ENCODE measurements around the gene CHI3L1. TPM values are rescaled to one million over a fixed set of nuclear protein-coding genes. Genes with fewer than 3 reads are reported as not detected.

CHI3L1 gene
- total and polyA plus RNA-seq, 4 donors: 5.0 to 34.7 (median 15.9) TPM

DNA sequence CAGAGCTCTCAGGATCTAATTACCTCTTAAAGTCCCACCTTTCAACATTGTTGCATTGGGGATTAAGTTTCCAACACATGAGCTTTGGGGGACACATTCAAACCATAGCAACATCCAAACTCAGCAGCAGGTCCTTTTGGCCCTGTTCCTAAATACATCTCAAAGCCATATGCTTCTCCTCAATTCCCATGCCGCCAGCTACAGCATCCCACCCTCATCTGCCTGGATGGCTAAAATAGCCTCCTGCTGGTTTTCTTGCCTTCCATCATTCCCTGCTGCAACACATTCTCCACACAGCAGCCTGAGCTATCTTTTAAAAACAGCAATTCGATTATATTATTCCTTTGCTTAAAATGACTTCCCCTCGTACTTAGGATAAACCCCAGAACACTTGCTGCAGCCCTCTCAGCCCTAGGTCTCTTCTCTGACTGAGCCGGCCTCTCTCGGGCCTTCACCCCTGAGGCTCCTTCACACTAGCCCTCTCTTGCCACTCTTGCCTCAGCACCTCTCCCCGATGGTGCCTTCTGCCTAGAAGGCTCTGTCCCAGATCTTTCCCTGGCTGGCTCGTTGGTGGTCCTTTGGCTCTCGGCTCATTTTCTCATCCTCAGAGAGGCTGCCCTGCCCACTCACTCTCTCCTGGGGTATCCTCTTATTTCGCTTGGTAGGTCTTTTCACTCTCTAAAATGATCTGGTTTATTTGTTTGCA lies 27.4 kb downstream of the CHI3L1 start:
- WGBS: 88% methylated on average over 9 of the region's 9 CpGs
- no peak overlapping the region for H3K27ac ChIP-seq (ENCODE audit: low read depth in 1 of 2, low read length in 2 of 2)

DNA sequence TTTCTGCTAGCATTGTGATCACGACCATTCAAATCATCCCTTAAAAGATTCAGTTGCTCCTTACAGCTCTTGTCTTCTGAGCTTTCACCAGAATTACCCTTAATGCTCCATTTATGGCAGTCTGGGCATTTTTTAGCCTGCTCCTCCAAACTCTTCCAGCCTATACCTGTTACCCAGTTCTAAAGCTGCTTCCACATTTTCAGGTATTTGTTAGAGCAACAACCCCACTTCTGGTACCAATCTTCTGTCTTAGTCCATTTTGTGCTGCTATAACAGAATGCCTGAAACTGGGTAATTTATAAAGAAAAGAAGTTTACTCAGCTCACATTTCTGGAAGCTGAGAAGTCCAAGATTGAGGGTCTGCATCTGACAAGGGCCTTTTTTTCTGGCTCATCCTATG lies 28.1 kb downstream of the CHI3L1 start:
- H3K4me3 ChIP-seq (ENCODE audit: low read depth in 1 of 3, low read length in 3 of 3): no peak overlapping the region
- WGBS: 85% methylated on average over 1 of the region's 1 CpG
- TF ChIP-seq RAD21 (IDR thresholded peaks at IDR 0.05): no peak
- TF ChIP-seq TAF1 (conservative IDR thresholded peaks at IDR 0.05): no peak
- no peak for TF ChIP-seq EGR1 (IDR thresholded peaks at IDR 0.05; ENCODE audit: low read depth in 2 of 2)
- TF ChIP-seq, protein P1, sequence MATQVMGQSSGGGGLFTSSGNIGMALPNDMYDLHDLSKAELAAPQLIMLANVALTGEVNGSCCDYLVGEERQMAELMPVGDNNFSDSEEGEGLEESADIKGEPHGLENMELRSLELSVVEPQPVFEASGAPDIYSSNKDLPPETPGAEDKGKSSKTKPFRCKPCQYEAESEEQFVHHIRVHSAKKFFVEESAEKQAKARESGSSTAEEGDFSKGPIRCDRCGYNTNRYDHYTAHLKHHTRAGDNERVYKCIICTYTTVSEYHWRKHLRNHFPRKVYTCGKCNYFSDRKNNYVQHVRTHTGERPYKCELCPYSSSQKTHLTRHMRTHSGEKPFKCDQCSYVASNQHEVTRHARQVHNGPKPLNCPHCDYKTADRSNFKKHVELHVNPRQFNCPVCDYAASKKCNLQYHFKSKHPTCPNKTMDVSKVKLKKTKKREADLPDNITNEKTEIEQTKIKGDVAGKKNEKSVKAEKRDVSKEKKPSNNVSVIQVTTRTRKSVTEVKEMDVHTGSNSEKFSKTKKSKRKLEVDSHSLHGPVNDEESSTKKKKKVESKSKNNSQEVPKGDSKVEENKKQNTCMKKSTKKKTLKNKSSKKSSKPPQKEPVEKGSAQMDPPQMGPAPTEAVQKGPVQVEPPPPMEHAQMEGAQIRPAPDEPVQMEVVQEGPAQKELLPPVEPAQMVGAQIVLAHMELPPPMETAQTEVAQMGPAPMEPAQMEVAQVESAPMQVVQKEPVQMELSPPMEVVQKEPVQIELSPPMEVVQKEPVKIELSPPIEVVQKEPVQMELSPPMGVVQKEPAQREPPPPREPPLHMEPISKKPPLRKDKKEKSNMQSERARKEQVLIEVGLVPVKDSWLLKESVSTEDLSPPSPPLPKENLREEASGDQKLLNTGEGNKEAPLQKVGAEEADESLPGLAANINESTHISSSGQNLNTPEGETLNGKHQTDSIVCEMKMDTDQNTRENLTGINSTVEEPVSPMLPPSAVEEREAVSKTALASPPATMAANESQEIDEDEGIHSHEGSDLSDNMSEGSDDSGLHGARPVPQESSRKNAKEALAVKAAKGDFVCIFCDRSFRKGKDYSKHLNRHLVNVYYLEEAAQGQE (IDR thresholded peaks at IDR 0.05): no peak
- no peak for TF ChIP-seq HNF4A (conservative IDR thresholded peaks at IDR 0.05)
- no peak for TF ChIP-seq FOXA1 (IDR thresholded peaks at IDR 0.05)
- TF ChIP-seq JUND (IDR thresholded peaks at IDR 0.05): no peak
- no peak for TF ChIP-seq SP1 (IDR thresholded peaks at IDR 0.05)
- no peak overlapping the region for H3K9ac ChIP-seq (ENCODE audit: low read depth in 1 of 2, low read length in 2 of 2)
- no peak overlapping the region for H3K27ac ChIP-seq (ENCODE audit: low read depth in 1 of 2, low read length in 2 of 2)
- H3K4me1 ChIP-seq (ENCODE audit: control insufficient read depth in 4 of 4, insufficient read depth in 4 of 4, low read length in 3 of 4): no peaks in the 10 kb centered on the region
- DNase-seq (ENCODE audit: low spot score): no peak
- no peaks in the 10 kb centered on the region for H3K27me3 ChIP-seq (ENCODE audit: control insufficient read depth in 4 of 4, insufficient read depth in 4 of 4, low read length in 3 of 4)
- peaks cover 0 to 3% (median under 1%) of the 10 kb centered on the region in 4 donors for H3K9me3 ChIP-seq (ENCODE audit: control insufficient read depth in 4 of 4, low read length in 3 of 4)
- no peaks in the 10 kb centered on the region for H3K36me3 ChIP-seq (ENCODE audit: control insufficient read depth in 4 of 4, insufficient read depth in 3 of 4, low read depth in 1 of 4, low read length in 3 of 4)

More for the DNA sequence above, 27.4 kb downstream of the CHI3L1 start:
- DNase-seq (ENCODE audit: low spot score): no peak
- Histone ChIP-seq H3K4me1 (ENCODE audit: control insufficient read depth in 4 of 4, insufficient read depth in 4 of 4, low read length in 3 of 4) (no peaks in the 10 kb centered on the region), H3K36me3 (ENCODE audit: control insufficient read depth in 4 of 4, insufficient read depth in 3 of 4, low read depth in 1 of 4, low read length in 3 of 4) (no peaks in the 10 kb centered on the region), H3K9me3 (ENCODE audit: control insufficient read depth in 4 of 4, low read length in 3 of 4) (peaks cover 0 to 3% (median under 1%) of the 10 kb centered on the region in 4 donors), H3K4me3 (ENCODE audit: low read depth in 1 of 3, low read length in 3 of 3) (no peak overlapping the region), H3K9ac (ENCODE audit: low read depth in 1 of 2, low read length in 2 of 2) (no peak overlapping the region), H3K27me3 (ENCODE audit: control insufficient read depth in 4 of 4, insufficient read depth in 4 of 4, low read length in 3 of 4) (peaks cover 0 to 2% (median 0%) of the 10 kb centered on the region in 4 donors)
- TF ChIP-seq SP1 (IDR thresholded peaks at IDR 0.05): no peak
- no peak for TF ChIP-seq HNF4G (IDR thresholded peaks at IDR 0.05)
- TF ChIP-seq GABPA (IDR thresholded peaks at IDR 0.05 in 1 of 2, conservative IDR thresholded peaks at IDR 0.05 in 1 of 2): no peak
- no peak for TF ChIP-seq YY1 (IDR thresholded peaks at IDR 0.05)
- TF ChIP-seq JUND (IDR thresholded peaks at IDR 0.05): no peak
- TF ChIP-seq, protein P2, sequence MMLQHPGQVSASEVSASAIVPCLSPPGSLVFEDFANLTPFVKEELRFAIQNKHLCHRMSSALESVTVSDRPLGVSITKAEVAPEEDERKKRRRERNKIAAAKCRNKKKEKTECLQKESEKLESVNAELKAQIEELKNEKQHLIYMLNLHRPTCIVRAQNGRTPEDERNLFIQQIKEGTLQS (IDR thresholded peaks at IDR 0.05): no peak
- no peak for TF ChIP-seq ZBTB33 (IDR thresholded peaks at IDR 0.05)
- TF ChIP-seq RAD21 (IDR thresholded peaks at IDR 0.05): no peak
- TF ChIP-seq, protein P3, sequence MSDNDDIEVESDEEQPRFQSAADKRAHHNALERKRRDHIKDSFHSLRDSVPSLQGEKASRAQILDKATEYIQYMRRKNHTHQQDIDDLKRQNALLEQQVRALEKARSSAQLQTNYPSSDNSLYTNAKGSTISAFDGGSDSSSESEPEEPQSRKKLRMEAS (IDR thresholded peaks at IDR 0.05): no peak
- TF ChIP-seq RXRA (IDR thresholded peaks at IDR 0.05): no peak
- TF ChIP-seq EGR1 (IDR thresholded peaks at IDR 0.05; ENCODE audit: low read depth in 2 of 2): no peak
- TF ChIP-seq HNF4A (conservative IDR thresholded peaks at IDR 0.05): no peak
- TF ChIP-seq TAF1 (conservative IDR thresholded peaks at IDR 0.05): no peak
- no peak for TF ChIP-seq FOXA1 (IDR thresholded peaks at IDR 0.05)
- TF ChIP-seq, protein P4, sequence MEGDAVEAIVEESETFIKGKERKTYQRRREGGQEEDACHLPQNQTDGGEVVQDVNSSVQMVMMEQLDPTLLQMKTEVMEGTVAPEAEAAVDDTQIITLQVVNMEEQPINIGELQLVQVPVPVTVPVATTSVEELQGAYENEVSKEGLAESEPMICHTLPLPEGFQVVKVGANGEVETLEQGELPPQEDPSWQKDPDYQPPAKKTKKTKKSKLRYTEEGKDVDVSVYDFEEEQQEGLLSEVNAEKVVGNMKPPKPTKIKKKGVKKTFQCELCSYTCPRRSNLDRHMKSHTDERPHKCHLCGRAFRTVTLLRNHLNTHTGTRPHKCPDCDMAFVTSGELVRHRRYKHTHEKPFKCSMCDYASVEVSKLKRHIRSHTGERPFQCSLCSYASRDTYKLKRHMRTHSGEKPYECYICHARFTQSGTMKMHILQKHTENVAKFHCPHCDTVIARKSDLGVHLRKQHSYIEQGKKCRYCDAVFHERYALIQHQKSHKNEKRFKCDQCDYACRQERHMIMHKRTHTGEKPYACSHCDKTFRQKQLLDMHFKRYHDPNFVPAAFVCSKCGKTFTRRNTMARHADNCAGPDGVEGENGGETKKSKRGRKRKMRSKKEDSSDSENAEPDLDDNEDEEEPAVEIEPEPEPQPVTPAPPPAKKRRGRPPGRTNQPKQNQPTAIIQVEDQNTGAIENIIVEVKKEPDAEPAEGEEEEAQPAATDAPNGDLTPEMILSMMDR (IDR thresholded peaks at IDR 0.05; ENCODE audit: low read depth, low read length, missing input control): no peak
